Measurements from ENCODE around the gene ZSCAN23. TPM values are rescaled to one million over a fixed set of nuclear protein-coding genes. Genes with fewer than 3 reads are reported as not detected.
A peak's percentile ranks its signal among the peaks of the same experiment; 100 is the strongest.

The ZSCAN23 gene
- 4.7 TPM for polyA plus RNA-seq (2013, experiment 1 of 2)
- 3.9 TPM for polyA plus RNA-seq (2013, experiment 2 of 2)

DNA sequence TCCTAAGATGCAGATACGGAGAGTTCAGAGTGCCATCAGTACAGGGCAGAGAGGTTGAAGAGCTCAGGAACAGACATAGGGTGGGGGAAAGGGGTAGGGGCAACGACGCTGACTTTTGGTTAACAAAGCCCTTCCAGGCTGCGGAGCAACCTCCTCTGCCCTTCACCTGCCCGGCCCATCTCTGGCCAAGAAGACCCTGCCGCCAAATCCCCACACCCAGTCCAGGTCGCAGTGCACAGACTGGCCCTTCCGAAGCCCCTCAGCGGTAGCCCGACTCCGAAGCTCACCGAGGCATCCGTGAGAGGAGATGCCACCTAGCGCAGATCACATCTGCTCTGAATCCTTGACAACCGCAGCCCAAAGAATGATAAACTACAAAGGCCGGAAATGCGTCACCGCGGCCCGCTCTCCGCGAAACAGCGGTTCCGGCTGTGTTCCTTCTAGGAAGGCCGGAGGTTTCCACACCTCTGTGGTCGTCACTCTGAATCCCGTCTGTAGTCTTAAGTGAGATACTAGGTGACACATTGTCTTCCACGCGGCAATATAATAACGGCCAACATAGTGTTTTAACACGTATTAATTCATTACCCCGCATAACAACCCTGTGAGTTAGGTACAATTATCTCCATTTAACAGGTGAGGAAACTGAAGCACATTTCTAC lies at the start of gene ZSCAN23:
TSS of gene ZSCAN23 (minus strand) at position 380 of the 662 bp plus-strand sequence. CDS start 7,225 bp downstream, outside the sequence.
- WGBS: under 1% methylated on average over 32 of the region's 32 CpGs

GRCh38 chr6:28491984-28492317 lies 48.7 kb upstream of the ZSCAN23 start:
- H3K9me3 ChIP-seq (ENCODE audit: insufficient read depth, low read depth, low read length): no peaks in the 10 kb centered on the region
- H3K4me1 ChIP-seq (ENCODE audit: insufficient read depth, low read length): no peaks in the 10 kb centered on the region
- no peak overlapping the region for H3K4me3 ChIP-seq (ENCODE audit: low read length)
- no peak overlapping the region for H3K9ac ChIP-seq (ENCODE audit: low read depth, low read length)
- 71% methylated on average over 2 of the region's 3 CpGs for WGBS
- no peak overlapping the region for H3K27ac ChIP-seq (ENCODE audit: low read depth, low read length)
- peaks cover 3% of the 10 kb centered on the region; the same call in 1 of the 2 replicates for H3K27me3 ChIP-seq (ENCODE audit: insufficient read depth, low read length)
- H3K36me3 ChIP-seq (ENCODE audit: insufficient read depth, low read length): no peaks in the 10 kb centered on the region

More for the DNA sequence above, at the start of gene ZSCAN23:
- Histone ChIP-seq H3K4me1 (ENCODE audit: insufficient read depth, low read length) (peaks cover 5% of the 10 kb centered on the region; the same call in 1 of the 2 replicates), H3K27ac (ENCODE audit: low read depth, low read length) (peak within 1 kb of the TSS; percentile 79), H3K9ac (ENCODE audit: low read depth, low read length) (peak within 1 kb of the TSS; percentile 79), H3K27me3 (ENCODE audit: insufficient read depth, low read length) (no peaks in the 10 kb centered on the region), H3K36me3 (ENCODE audit: insufficient read depth, low read length) (no peaks in the 10 kb centered on the region), H3K9me3 (ENCODE audit: insufficient read depth, low read depth, low read length) (no peaks in the 10 kb centered on the region), H3K4me3 (ENCODE audit: low read length) (peak within 1 kb of the TSS; percentile 79)

- Histone ChIP-seq H3K4me1 (ENCODE audit: insufficient read depth, low read length) (no peaks in the 10 kb centered on the region), H3K9ac (ENCODE audit: low read depth, low read length) (peak overlapping the region; percentile 78), H3K9me3 (ENCODE audit: insufficient read depth, low read depth, low read length) (no peaks in the 10 kb centered on the region), H3K36me3 (ENCODE audit: insufficient read depth, low read length) (no peaks in the 10 kb centered on the region), H3K4me3 (ENCODE audit: low read length) (peak overlapping the region; percentile 93), H3K27me3 (ENCODE audit: insufficient read depth, low read length) (peaks cover 3% of the 10 kb centered on the region; the same call in 1 of the 2 replicates), H3K27ac (ENCODE audit: low read depth, low read length) (peak overlapping the region; percentile 67; the same call in 1 of the 2 replicates)
- 14% methylated on average over 23 of the region's 23 CpGs for WGBS
Observed at GRCh38 chr6:28490205-28490890, 47.1 kb upstream of the ZSCAN23 start.

DNA sequence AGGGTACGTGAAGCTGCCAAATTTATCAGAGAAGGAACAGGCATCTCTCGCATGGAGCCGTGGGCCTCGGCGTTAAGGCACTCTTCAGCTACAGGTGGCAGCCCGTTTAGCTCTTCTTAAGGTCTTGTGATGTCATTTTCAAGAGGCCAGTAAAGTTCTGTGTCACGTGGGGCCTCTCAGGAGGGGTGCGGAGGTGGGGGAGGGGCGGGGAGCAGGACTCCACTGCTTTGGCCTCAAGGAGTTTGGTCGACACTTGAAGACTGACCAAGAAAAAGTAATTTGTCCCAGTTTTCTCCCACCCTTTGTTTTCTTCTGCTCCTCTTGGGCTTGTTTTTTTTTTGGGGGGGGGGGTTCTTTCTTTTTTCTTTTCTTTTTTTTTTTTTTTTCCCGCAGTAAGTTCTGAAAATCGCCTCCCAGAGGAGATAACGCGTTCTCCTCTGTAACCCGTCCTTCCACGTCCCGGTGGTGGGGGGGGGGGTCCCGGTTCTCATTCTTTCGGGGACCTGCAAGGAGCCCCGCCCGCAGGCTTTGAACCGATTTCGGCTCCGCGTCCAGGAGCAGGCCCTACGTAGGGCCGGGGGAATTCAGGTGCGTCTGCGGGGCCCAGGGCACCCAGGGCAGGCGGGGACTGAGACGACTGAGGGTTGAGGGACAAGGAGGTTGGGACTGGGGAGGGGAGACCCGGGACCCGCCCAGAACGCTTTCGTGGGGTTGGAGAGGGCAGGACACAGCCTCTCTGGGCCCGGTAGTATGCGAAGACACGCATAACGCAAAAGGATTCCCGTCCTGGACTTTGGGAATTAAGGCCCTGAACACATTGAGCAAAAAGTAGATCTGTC lies 46.3 kb upstream of the ZSCAN23 start:
- Histone ChIP-seq H3K9ac (ENCODE audit: low read depth, low read length) (peak overlapping the region; percentile 78), H3K27me3 (ENCODE audit: insufficient read depth, low read length) (peaks cover 3% of the 10 kb centered on the region; the same call in 1 of the 2 replicates), H3K4me1 (ENCODE audit: insufficient read depth, low read length) (no peaks in the 10 kb centered on the region), H3K36me3 (ENCODE audit: insufficient read depth, low read length) (no peaks in the 10 kb centered on the region), H3K4me3 (ENCODE audit: low read length) (peak overlapping the region; percentile 93), H3K9me3 (ENCODE audit: insufficient read depth, low read depth, low read length) (no peaks in the 10 kb centered on the region), H3K27ac (ENCODE audit: low read depth, low read length) (peak overlapping the region; percentile 67)
- under 1% methylated on average over 36 of the region's 40 CpGs for WGBS

DNA sequence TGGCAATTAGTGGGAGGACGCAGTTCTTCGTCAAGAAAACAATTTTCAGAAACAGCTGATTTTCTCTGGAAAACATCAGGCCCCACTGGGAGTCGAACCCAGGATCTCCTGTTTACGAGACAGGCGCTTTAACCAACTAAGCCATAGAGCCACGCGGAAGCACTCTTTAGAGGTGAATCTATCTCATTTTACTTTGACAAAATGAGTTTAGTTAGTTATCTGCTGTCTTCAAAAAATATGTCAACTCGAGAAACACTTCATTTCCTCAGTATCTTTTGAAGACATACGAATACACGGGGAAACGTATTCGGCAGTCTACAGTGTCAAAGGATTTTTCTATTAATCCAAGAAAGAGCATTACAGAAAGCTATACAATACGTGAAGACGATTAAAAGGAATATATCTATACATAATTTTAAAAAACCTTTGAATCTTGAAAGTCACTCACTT lies 45.6 kb upstream of the ZSCAN23 start:
- peak overlapping the region; percentile 57; the same call in 1 of the 2 replicates for H3K9ac ChIP-seq (ENCODE audit: low read depth, low read length)
- whole genome bisulfite sequencing: 3% methylated on average over 10 of the region's 14 CpGs
- H3K4me3 ChIP-seq (ENCODE audit: low read length): peak overlapping the region; percentile 93

DNA sequence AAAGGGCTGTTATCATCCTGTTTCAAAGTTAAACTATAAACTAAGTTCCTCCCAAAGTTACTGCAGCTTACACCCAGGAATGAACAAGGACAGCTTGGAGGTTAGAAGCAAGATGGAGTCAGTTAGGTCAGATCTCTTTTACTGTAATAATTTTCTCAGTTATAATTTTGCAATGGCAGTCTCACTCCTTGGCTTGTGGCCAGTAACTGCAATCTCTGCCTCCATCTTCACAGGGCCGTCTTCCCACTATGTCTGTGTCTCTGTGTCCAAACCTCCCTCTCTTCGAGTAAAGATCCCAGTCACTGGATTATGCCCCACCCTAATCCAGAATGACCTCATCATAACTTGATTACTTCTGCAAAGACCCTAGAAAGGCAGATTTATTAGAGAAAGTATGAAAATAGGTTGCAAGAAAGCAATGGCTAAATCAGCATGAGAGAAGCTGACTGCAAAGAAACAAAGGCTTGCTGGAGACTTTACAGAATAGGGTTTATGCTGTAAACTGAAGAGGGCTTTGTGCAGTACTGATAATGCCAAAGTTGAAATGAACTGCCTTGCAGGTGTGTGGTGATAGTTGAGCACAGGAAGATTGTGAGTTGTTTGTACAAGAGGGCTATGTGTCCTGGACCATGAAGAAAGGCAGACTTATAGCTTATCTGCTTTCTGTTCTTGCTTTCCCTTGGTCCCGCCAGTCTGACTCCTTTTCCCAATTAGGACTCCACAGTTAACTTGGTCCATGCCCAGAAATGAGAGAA lies 43.9 kb upstream of the ZSCAN23 start:
- 90% methylated on average over 3 of the region's 3 CpGs for WGBS
- H3K9ac ChIP-seq (ENCODE audit: low read depth, low read length): no peak overlapping the region
- H3K36me3 ChIP-seq (ENCODE audit: insufficient read depth, low read length): no peaks in the 10 kb centered on the region
- no peaks in the 10 kb centered on the region for H3K4me1 ChIP-seq (ENCODE audit: insufficient read depth, low read length)
- H3K9me3 ChIP-seq (ENCODE audit: insufficient read depth, low read depth, low read length): no peaks in the 10 kb centered on the region
- H3K27ac ChIP-seq (ENCODE audit: low read depth, low read length): no peak overlapping the region
- no peak overlapping the region for H3K4me3 ChIP-seq (ENCODE audit: low read length)
- H3K27me3 ChIP-seq (ENCODE audit: insufficient read depth, low read length): peaks cover 7% of the 10 kb centered on the region

More for the DNA sequence above, 45.6 kb upstream of the ZSCAN23 start:
- H3K4me1 ChIP-seq (ENCODE audit: insufficient read depth, low read length): no peaks in the 10 kb centered on the region
- no peaks in the 10 kb centered on the region for H3K9me3 ChIP-seq (ENCODE audit: insufficient read depth, low read depth, low read length)
- H3K36me3 ChIP-seq (ENCODE audit: insufficient read depth, low read length): no peaks in the 10 kb centered on the region
- peak overlapping the region; percentile 42; the same call in 1 of the 2 replicates for H3K27ac ChIP-seq (ENCODE audit: low read depth, low read length)
- peaks cover 3% of the 10 kb centered on the region; the same call in 1 of the 2 replicates for H3K27me3 ChIP-seq (ENCODE audit: insufficient read depth, low read length)

DNA sequence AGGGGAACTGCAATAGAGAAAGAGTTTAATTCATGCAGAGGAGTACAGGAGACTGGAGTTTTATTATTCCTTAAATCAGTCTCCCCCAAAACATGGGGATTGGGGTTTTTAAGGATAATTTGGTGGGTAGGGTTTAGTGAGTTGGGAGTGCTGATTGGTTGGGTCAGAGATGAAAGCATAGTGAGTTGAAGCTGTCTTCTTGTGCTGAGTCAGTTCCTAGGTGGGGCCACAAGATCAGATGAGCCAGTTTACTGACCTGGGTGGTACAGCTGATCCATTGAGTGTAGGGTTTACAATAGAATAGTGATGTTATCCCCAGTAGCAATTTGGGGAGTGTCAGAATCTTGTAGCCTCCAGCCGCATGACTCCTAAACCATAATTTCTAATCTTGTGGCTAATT lies 43.2 kb upstream of the ZSCAN23 start:
- H3K36me3 ChIP-seq (ENCODE audit: insufficient read depth, low read length): no peaks in the 10 kb centered on the region
- no peaks in the 10 kb centered on the region for H3K9me3 ChIP-seq (ENCODE audit: insufficient read depth, low read depth, low read length)
- H3K27me3 ChIP-seq (ENCODE audit: insufficient read depth, low read length): peaks cover 13% of the 10 kb centered on the region
- H3K9ac ChIP-seq (ENCODE audit: low read depth, low read length): no peak overlapping the region
- WGBS: 100% methylated on average over 1 of the region's 1 CpG
- no peak overlapping the region for H3K4me3 ChIP-seq (ENCODE audit: low read length)
- H3K4me1 ChIP-seq (ENCODE audit: insufficient read depth, low read length): no peaks in the 10 kb centered on the region
- no peak overlapping the region for H3K27ac ChIP-seq (ENCODE audit: low read depth, low read length)

- Histone ChIP-seq H3K36me3 (ENCODE audit: insufficient read depth, low read length) (no peaks in the 10 kb centered on the region), H3K4me1 (ENCODE audit: insufficient read depth, low read length) (no peaks in the 10 kb centered on the region), H3K27me3 (ENCODE audit: insufficient read depth, low read length) (peaks cover 21% of the 10 kb centered on the region), H3K27ac (ENCODE audit: low read depth, low read length) (no peak overlapping the region), H3K9me3 (ENCODE audit: insufficient read depth, low read depth, low read length) (no peaks in the 10 kb centered on the region), H3K9ac (ENCODE audit: low read depth, low read length) (no peak overlapping the region), H3K4me3 (ENCODE audit: low read length) (no peak overlapping the region)
- WGBS: 86% methylated on average over 3 of the region's 3 CpGs
Observed at GRCh38 chr6:28485482-28485881, 42.2 kb upstream of the ZSCAN23 start.

GRCh38 chr6:28480253-28480932 lies 37.1 kb upstream of the ZSCAN23 start:
- H3K36me3 ChIP-seq (ENCODE audit: insufficient read depth, low read length): no peaks in the 10 kb centered on the region
- H3K9ac ChIP-seq (ENCODE audit: low read depth, low read length): no peak overlapping the region
- 88% methylated on average over 9 of the region's 9 CpGs for WGBS
- H3K9me3 ChIP-seq (ENCODE audit: insufficient read depth, low read depth, low read length): no peaks in the 10 kb centered on the region
- no peak overlapping the region for H3K27ac ChIP-seq (ENCODE audit: low read depth, low read length)
- H3K4me1 ChIP-seq (ENCODE audit: insufficient read depth, low read length): no peaks in the 10 kb centered on the region
- peaks cover 27% of the 10 kb centered on the region for H3K27me3 ChIP-seq (ENCODE audit: insufficient read depth, low read length)
- no peak overlapping the region for H3K4me3 ChIP-seq (ENCODE audit: low read length)

GRCh38 chr6:28478518-28478917 lies 35.2 kb upstream of the ZSCAN23 start:
- no peak overlapping the region for H3K9ac ChIP-seq (ENCODE audit: low read depth, low read length)
- 88% methylated on average over 12 of the region's 12 CpGs for whole genome bisulfite sequencing
- H3K27me3 ChIP-seq (ENCODE audit: insufficient read depth, low read length): peaks cover 27% of the 10 kb centered on the region
- H3K27ac ChIP-seq (ENCODE audit: low read depth, low read length): no peak overlapping the region
- H3K9me3 ChIP-seq (ENCODE audit: insufficient read depth, low read depth, low read length): no peaks in the 10 kb centered on the region
- no peaks in the 10 kb centered on the region for H3K4me1 ChIP-seq (ENCODE audit: insufficient read depth, low read length)
- no peaks in the 10 kb centered on the region for H3K36me3 ChIP-seq (ENCODE audit: insufficient read depth, low read length)
- peak overlapping the region; percentile 31 for H3K4me3 ChIP-seq (ENCODE audit: low read length)
